ENCODE results near the gene IL12A.

IL12A gene

GRCh38 chr3:159964166-159964973, 24.3 kb upstream of the IL12A start:
- Histone ChIP-seq H3K9me3 (no peaks in the 10 kb centered on the region), H3K36me3 (no peaks in the 10 kb centered on the region), H3K27ac (no peak overlapping the region), H3K27me3 (no peaks in the 10 kb centered on the region), H3K4me3 (ENCODE audit: low read depth in 1 of 2, low read length in 1 of 2) (no peak overlapping the region), H3K4me1 (ENCODE audit: control insufficient read depth in 1 of 2, insufficient read depth in 1 of 2, low read depth in 1 of 2, low read length in 1 of 2) (no peaks in the 10 kb centered on the region)
- no peak for TF ChIP-seq CTCF (IDR thresholded peaks at IDR 0.05)

- TF ChIP-seq CTCF (IDR thresholded peaks at IDR 0.05): no peak
- Histone ChIP-seq H3K9me3 (no peaks in the 10 kb centered on the region), H3K27ac (no peak overlapping the region), H3K27me3 (no peaks in the 10 kb centered on the region), H3K36me3 (no peaks in the 10 kb centered on the region), H3K4me3 (ENCODE audit: low read depth in 1 of 2, low read length in 1 of 2) (no peak overlapping the region), H3K4me1 (ENCODE audit: control insufficient read depth in 1 of 2, insufficient read depth in 1 of 2, low read depth in 1 of 2, low read length in 1 of 2) (no peaks in the 10 kb centered on the region)
Measured at GRCh38 chr3:159971311-159971710, 17.3 kb upstream of the IL12A start.

- Histone ChIP-seq H3K27ac (no peak overlapping the region), H3K4me3 (ENCODE audit: low read depth in 1 of 2, low read length in 1 of 2) (no peak overlapping the region), H3K9me3 (no peaks in the 10 kb centered on the region), H3K4me1 (ENCODE audit: control insufficient read depth in 1 of 2, insufficient read depth in 1 of 2, low read depth in 1 of 2, low read length in 1 of 2) (peaks cover 17 to 30% of the 10 kb centered on the region in 2 experiments), H3K27me3 (no peaks in the 10 kb centered on the region), H3K36me3 (no peaks in the 10 kb centered on the region)
- no peak for TF ChIP-seq CTCF (IDR thresholded peaks at IDR 0.05)
Measured at GRCh38 chr3:159977295-159977694, 11.3 kb upstream of the IL12A start.

GRCh38 chr3:159978353-159978752, 10.3 kb upstream of the IL12A start:
- H3K4me1 ChIP-seq (ENCODE audit: control insufficient read depth in 1 of 2, insufficient read depth in 1 of 2, low read depth in 1 of 2, low read length in 1 of 2): peaks cover 17 to 30% of the 10 kb centered on the region in 2 experiments
- H3K27ac ChIP-seq: no peak overlapping the region
- no peaks in the 10 kb centered on the region for H3K27me3 ChIP-seq
- TF ChIP-seq CTCF (IDR thresholded peaks at IDR 0.05): no peak
- no peak overlapping the region for H3K4me3 ChIP-seq (ENCODE audit: low read depth in 1 of 2, low read length in 1 of 2)
- no peaks in the 10 kb centered on the region for H3K36me3 ChIP-seq
- no peaks in the 10 kb centered on the region for H3K9me3 ChIP-seq

GRCh38 chr3:159978918-159979703, 9.5 kb upstream of the IL12A start:
- no peaks in the 10 kb centered on the region for H3K27me3 ChIP-seq
- H3K4me1 ChIP-seq (ENCODE audit: control insufficient read depth in 1 of 2, insufficient read depth in 1 of 2, low read depth in 1 of 2, low read length in 1 of 2): peaks cover 17 to 30% of the 10 kb centered on the region in 2 experiments
- no peaks in the 10 kb centered on the region for H3K36me3 ChIP-seq
- no peak overlapping the region for H3K4me3 ChIP-seq (ENCODE audit: low read depth in 1 of 2, low read length in 1 of 2)
- no peaks in the 10 kb centered on the region for H3K9me3 ChIP-seq
- no peak overlapping the region for H3K27ac ChIP-seq
- TF ChIP-seq CTCF (IDR thresholded peaks at IDR 0.05): no peak

Data from neutrophil (primary cell).